GM21825 (cell line): ENCODE data around the gene KLHDC4.
"Not testable (repeated sequence)": the region's sequence is repeated elsewhere in the genome, so short reads cannot be mapped to it uniquely, and the experiment has no call there.

Experiments used
- ATAC-seq: cut with Tn5 transposase; IDR thresholded peaks from one replicate; pipeline ENCODE4 v1.9.1; 2021; ENCODE audit warnings: mild to moderate bottlenecking, moderate library complexity; ENCODE audit not compliant: unreplicated experiment

KLHDC4 gene

DNA sequence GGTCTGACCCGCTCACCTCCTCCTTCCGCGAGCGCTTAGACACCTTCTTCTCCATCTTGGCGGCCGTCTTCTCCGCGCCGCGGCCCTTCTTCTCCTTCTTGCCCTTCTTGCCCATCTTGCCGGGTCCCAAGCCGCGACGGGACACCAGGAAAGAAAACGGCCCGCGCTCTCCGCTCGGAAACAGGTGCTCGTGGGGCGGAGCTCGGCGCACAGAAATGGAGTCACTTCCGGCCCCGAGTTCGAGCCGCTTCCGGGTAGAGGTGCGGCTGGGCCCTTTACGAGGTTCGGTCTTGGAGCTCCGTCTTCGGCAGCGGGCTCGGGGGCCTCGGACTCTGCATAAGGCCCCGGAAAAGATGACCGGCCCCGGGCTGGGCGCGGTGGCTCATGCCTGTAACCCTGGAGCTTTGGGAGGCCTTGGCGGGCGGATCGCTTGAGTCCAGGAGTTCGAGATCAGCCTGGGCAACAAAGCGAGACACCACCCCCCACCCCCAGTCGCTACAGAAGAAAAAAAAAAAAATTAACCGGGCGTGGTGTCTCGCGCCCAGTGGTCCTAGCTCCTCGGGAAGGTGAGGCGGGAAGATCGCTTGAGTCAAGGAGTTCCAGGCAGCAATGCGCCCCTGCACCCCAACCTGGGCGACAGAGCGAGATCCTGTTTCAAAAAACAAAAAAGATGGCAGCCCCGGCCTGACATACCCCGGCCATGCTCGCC, at the start of gene KLHDC4:
KLHDC4 (minus strand) TSS at position 211 of the 709 bp plus-strand sequence; CDS start at position 115, 96 bp downstream.
- ATAC-seq, result peak; percentile 81

DNA sequence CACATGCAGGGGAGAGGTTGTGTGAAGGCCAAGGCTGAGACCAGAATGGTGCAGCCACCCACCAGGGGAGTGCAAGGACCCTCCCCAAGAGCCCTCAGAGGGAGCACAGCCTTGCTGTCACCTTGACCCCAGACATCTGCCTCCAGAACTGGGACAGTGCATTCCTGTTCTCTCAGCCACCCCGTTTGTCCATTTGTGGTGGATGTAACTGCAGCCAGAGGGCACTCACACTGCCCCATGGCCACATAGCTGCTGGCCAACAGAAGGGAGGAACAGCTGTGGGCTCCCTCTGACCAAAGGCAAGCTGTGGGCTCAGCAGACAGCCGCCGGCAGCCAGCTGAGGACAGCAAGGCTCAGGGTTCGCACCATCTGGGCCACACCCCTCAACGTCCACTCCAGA, 49.8 kb upstream of the KLHDC4 start:
- ATAC-seq, result no peak

DNA sequence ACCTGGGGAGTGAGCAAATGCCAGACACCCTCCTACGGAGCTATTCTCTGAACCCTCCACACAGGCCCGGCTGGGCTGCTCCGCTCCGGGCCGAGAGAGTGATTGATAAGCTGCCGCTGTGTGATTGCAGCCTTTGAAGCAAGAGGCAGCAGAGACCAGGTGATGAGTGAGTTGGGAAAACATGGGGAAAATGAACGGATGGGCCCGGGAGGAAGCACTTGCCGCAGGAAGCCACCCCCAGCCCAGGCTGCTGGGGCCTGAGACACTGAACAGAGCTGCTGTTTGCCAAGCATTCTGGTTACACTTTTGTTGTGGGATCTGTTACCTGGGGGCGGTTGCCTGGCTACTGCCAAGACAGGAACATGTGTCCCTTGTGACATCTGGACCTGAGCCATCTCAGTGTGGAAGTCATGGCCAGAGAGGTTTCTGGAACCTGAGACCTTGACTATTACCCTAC, 46.4 kb upstream of the KLHDC4 start:
- ATAC-seq, result no peak

DNA sequence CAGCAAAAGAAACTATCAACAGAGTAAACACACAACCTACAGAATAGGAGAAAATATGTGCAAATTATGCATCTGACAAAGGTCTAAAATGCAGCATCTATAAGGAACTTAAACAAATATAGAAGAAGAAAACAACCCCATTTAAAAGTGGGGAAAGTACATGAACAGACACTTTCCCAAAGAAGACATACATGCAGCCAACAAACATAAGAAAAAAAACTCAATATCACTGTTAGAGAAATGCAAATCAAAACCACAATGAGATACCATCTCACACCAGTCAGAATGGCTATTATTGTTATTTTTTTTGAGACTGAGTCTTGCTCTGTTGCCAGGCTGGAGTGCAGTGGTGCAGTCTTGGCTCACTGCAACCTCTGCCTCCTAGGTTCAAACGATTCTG, 45.7 kb upstream of the KLHDC4 start:
- ATAC-seq, result not testable (repeated sequence)

DNA sequence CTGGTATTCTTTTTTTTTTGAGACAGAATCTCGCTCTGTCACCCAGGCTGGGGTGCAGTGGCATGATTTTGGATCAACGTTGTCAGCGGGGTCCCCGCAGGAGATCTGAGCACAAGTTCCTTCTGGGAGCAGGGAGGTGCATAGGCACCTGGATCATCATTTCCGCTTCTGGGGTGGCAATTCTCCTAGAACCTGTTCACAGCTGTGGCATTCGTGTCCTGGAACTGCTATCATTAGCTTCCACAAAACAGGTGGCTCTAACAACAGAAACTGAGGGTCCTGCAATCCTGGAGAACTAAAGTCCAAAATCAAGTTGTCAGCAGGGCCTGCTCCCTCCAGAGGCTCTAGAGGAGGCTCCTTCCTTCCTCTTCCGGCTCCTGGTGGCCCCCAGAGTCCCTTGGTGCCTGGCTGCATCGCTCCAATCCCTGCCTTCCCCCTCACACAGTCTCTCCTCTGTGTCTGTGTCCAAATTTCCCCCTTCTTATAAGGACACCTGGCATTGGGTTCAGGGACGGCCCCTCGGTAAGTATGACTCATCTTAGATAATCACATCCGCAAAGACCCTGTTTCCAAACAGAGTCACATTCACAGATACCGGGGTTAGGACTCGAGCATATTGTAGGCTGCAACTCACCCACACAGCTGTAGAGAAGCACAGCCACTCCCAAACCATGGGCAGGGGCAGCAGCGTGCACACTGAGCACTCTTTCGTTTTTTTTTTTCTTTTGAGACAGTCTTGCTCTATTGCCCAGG, 43.5 kb upstream of the KLHDC4 start:
- peak; percentile 50 for ATAC-seq

DNA sequence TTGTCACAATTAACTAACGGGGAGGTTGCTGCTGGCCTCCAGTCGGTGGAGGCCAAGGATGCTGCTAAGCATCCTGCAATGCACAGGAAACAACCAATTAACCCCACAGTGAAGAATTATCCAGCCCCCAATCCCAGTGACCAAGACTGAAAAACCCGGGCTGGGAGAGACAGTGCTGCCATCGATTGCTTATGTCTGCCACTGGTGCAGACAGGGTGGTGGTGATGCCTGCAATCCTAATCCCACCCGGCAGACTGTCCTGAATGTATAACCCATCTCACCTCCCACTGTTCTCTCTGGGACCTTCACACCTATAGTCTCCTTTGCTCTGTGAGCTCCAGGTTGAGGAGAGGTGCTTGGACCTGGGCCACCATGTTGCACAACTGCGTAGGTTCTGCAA, 42.3 kb upstream of the KLHDC4 start:
- ATAC-seq, result no peak

DNA sequence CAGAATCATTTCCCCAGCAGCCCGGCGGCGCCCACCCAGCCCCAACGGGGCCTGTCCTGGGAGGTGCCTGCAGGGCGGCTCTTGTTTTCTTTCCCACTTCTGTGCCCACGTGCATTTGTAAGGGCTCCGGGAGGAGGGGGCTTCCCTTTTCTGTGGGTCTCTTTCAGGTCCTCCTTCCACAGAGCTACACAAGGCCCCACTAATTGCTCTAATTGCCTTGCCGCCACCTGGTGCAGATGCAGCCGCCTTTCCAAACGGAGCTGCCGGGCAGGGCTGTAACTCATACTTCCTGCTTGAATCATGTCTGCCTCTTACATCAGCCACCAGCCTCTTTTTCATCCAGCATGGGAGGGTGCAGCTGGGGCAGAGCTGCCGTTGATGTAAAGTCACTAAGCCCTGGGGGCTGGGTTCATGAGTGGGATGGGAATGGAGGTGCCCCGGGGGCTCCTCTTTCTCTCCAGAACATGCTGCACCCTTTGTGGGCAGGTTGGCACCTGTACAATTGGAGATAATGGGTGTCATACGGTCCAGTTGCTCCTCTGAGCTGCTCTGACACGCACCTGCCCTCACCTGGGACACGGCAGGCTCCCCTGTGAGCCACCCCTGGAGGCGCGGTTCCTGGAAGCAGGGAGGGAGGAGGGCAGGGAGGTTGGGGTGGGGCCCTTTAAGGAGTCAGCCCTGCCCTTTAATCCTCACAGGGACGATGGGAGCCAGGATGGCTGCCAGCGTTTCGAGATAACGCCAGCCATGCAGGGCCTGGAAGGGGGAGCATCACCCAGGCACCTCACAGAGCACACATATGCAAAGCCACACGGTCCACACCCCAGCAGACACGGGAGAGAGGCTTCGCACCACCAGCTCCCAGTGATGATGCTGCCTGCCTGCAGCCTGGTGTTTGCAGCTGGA, 41.1 kb upstream of the KLHDC4 start:
- ATAC-seq, result no peak

DNA sequence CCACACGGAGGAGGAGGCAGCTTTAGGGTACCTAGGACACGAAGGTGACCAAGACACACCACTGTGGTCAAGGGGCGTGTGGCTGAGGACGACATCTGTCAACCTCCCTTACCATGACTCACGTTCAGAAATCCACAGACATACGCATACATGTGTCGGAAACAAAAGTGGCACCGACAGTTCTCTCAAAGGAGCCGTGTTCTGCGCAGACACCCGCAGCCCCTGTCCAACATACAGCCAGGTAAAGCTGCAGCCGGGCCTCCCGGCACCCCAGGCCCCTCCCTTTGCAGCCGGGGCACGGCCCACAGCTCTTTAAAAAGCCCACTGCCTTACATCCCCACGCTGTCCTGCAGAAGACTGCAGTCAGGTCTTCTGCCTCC, 40.5 kb upstream of the KLHDC4 start:
- no peak for ATAC-seq

DNA sequence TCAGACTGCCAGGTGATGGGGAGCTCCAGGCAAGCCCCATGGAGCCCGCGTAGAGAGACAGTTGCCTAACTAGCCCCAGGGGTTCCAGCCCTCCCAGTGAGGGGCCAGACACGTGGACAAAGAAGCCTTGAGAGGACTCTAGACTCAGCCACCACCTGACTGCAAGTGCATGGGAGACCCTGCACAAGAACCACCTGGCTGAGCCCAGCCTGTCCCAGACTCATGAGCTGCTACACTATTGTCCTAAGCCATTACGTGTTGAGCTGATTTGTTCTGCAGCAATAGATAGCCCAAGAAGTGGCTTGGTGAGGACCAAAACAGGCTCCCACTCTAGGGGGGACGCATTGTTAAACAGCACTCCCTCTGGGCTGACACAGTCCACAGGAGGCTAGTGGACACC, 37.6 kb upstream of the KLHDC4 start:
- no peak for ATAC-seq

DNA sequence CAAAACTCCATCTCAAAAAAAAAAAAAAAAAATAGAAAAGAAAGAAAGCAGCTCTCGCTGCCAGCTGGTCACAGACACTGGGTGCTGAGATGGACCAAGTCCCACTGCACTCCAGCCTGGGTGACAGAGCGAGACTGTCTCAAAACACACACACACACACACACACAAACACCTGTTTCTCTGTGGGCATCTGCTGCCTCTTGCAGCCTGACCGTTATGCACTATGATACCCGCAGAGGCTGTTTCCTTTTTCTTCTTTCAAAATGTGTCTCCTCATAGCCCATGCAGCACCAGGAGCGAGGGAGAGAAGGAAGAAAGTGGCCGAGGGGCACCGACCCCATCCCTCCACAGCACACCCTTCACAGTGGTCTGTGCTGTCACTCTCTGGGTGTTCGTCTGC, 36.9 kb upstream of the KLHDC4 start:
- ATAC-seq, result no peak

DNA sequence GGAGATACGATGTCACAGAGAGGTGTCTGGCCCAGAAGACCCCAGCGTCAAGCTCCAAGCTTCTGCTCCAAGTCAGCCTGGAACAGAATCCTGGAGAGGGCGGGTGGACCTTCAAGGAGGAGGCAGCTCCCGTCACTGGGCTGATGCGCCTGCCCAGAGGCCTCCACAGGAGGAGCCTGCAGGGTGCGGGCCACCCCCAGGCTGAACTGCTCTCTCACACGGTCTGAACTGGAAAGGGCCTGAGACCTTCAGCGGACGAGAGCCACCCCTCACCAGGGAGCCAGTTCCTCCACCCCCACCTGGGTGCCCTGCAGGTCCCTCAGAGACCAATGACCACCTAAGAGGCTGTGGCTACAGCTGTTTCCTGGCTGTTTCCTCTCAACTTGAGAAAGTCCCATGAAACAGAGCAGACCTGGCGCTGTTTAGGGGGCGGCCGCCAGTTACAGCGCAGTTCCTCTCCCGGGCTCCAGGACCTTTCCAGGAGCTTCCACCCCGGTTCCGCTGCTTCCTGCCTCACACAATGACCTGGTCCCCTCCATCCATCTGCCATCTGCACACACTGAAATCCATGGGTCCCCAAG, 36.0 kb upstream of the KLHDC4 start:
- no peak for ATAC-seq

DNA sequence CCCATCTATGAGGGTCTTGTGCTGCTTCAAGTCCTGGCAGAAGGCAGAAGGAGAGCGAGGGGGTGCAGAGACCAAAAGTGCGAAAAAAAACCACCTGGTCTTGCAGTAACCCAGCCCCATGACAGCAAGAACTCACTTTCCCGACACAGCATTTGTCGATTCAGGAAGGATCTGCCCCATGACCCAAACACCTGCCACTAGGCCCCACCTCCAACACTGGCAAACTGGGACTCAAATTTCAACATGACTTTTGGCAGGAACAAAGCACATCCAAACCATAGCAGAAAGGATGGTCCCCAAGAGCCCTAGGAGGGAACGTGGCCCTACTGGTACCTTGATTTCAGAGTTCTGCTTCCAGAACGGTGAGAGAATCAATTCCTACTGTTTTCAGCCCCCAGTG, 34.7 kb upstream of the KLHDC4 start:
- ATAC-seq, result no peak

DNA sequence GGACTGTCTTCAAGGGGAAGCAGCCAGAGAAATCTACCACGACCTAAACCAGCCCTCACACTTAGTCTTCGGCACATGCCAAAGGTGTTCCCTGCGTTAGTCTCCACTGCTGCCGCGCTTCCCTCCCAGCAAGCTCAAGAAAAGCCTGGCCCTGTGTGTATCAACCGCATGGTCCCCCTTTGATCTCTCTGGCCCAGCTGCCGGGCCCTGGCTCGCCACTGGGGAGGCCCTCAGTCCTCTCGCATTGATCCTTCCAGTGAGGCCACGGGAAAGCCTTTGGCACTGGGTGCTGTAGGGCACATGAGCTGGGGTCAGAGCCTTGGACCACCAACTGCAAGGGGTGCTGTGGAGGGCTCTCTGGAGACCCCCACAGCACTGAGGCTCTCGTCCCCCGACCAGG, 29.6 kb upstream of the KLHDC4 start:
- no peak for ATAC-seq

DNA sequence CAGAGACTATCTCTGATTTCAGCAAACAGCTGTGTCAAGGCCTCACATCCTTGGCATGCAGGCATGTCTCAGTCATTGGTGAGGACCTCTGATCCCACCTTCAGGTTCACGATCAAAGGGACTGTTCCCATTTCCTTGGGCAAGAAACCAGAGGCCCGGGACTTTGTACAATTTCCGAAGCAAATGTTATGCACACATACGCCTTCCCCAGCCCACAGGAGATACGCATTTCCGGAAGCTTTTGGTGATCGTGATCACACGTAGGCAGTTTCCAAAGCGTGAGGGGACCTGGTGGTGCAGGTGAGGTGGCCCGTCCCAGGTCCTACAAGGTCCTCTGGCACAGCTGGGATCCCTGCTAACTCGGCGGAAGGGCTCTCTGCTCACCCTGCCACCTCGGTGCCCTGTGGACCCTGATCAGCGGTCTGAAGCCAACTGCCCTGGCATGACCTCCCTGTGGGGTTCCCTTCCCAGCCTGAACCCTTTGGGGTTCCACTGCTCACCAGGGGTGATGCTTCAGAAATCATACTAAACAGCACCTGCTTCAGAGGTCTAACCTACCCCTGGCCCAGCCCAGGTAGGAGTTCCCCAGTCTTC, 28.8 kb upstream of the KLHDC4 start:
- ATAC-seq, result no peak

DNA sequence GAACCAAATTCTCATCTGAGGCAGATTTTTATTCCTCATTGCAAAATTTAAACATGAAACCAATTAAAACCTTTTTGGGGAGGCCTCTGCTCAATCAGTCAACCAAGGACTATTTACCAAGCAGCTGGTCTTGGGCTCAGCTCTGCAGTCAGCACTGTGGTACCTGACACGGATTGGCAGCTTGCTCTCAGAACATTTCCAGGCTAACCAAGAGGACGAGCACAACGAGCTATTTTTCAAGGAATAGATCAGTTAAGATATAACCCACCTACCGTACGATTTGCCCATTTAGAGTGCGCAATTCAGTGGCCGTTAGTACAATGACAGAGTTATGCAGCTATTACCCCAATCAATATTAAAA, 26.4 kb upstream of the KLHDC4 start:
- no peak for ATAC-seq

DNA sequence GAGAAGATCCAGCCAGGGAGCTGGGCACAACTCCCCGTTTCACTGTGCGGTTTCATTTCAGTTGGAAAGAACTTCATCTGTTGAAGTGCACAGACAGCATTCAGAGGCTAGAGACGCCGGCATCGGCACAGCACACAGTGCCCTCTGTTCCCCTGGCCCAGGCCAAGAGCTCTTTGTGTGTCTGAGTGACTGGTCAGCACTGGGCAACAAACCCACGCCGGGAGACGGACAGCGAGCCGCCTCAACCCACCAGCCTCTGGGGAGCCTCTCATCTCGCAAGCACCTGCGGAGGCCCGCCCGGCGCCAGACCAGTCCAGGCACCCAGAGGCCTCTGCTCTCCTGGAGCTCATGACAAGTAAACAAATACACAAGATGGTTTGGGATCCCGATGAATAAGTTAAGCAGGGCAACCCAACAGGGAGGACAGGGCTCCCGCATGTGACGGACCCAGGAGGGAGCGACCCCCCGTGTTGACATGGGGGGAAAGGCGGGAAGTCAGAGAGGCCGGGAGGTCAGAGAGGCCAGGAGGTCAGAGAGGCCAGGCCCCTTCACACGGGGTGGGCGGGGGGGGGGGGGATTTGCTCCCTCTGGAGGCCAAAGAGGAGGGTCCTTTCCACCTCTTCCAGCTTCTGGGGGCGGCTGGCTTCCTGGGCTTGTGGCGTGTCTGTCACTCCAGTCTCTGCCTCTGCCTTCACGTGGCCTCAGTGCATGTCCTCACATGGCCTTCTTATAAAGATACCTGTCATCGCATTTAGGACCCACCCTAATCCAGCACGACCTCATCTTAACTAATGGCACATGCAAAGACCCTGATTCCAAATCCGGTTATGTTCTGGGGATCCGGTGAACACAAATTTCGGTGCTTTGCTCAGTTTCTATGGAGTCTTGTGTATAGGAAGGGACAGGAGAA, 25.8 kb upstream of the KLHDC4 start:
- ATAC-seq, result no peak

DNA sequence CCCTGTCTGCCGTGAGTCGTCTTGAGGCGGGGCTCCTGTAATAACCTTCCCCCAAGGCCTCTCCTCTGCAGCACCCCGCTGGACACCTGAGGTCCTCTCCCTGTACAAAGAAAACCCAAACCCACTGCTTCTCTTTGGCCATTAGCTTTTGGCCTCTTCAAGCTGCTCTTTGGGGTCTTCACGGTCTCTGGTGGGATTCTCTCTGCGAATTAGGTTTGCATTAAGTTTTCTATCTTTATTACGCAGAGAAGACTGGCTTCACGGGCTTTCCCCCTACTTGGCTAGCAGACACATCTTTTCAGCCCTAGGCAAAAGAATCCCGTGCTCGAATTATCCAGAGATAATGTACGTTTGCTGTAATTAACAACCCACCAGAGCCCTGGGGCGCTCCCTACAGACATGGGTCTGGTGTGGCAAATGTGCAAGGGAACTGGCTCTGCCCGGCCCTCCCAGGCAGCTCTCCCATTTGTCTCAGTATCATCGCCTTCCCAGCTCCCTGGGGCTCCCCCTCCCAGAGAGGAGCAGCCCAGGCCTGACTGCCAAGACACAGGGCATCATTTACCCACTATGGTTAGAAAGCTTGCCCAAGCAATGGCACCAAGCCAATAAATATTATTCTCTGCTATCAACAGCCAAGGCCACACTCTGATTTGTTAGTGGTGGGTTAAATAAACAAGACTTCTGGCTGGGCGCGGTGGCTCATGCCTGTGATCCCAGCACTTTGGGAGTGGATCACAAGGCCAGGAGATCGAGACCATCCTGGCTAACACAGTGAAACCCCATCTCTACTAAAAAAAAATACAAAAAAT, 24.7 kb upstream of the KLHDC4 start:
- no peak for ATAC-seq

DNA sequence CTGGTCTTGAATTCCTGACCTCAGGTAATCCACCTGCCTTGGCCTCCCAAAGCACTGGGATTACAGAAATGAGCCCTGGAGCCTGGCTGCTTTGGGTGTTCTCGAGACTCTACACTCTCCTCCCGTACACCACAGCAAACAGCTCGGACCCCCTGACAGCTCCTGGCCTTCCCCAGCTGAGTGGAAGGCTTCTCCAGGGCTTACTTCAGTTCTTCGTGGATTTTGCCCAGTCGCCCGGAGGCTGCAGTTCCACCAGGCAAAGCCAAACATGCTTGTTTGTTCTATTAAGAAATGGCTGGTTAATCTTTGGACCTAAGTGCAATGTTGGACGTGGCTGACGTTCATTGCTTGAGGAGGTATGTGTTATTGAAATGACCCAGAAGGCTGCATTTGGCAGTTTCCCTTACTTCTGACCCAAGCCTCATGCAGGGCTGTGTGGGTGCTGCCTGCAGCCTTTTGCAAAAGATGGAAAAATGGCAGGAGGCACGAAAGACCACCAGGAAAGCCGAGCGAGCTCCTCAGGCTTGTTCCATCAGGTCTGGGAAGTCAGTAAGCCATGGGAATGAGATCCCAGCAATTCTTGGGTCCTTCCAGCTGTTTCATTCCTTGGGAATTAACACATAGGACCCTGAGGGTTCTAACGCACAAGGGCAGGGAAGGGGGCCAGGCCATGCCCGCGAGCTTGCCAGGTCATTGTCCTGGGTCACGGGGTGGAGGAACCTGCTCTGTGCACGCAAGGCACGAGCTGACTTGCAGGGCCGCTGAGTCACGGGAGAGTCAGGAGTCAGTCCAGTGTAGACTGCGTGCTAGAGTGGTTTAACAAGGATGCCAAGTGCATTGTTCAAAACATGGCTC, 23.9 kb upstream of the KLHDC4 start:
- no peak for ATAC-seq
